ENCODE results near the gene ST6GALNAC2.
A peak's percentile ranks its signal among the peaks of the same experiment; 100 is the strongest.
"Not testable (repeated sequence)": the region's sequence is repeated elsewhere in the genome, so short reads cannot be mapped to it uniquely, and the experiment has no call there.

Gene ST6GALNAC2

DNA sequence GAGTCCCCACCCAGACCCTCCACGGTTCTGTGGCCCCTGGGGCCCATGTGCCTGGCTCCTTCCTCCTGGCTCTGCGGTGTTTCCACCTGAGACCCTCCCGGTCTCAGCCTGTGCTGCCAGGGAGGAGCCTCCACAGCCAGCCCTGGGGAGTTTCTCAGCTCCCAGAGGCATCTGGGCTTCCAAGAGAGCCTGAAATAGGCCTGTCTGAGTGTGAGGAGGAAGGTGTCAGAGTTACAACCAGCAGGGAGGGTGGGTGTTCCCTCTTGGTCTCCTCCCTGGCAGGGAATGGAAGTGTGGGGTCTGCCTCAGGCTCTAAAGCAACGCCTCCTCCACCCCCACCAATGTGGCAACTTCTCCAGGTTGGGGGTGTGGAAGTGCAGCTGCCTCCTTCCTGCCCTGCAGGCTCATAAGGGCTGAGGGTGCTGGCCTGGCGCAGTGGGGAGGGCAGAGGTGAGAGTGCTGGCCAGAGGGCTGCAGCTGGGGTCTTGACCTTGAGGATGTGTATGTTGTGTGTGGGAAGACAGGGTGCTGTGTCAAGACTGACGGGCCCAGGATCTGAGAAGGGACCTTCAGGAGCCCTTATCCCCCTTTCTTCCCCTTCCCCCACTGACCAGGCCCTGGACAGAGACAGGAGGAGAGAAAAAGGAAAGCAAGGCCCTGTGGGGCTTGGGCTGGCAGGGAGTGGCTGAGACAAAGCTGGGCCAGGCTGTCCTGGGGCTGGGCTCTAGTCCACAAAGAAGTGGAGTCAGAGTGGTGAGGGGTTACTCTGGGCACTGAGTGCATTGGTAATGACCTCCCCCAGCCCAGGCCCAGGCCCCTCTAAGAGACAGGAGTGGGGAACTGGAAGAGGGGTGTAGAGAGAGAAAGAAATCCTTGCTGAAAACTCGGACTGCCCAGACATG, 50.6 kb downstream of the ST6GALNAC2 start:
- H3K27me3 ChIP-seq (ENCODE audit: control insufficient read depth, insufficient read depth, low read length), result no peaks in the 10 kb centered on the region
- no peak overlapping the region for H2AFZ ChIP-seq
- H3K9me3 ChIP-seq (ENCODE audit: control insufficient read depth, low read length), result no peaks in the 10 kb centered on the region
- no peak overlapping the region for H3K27ac ChIP-seq
- no peaks in the 10 kb centered on the region for H3K36me3 ChIP-seq (ENCODE audit: control insufficient read depth, insufficient read depth, low read length)
- no peaks in the 10 kb centered on the region for H3K79me2 ChIP-seq
- no peak overlapping the region for H3K4me2 ChIP-seq (ENCODE audit: low read length)
- H3K9ac ChIP-seq, result no peak overlapping the region
- no peak overlapping the region for H3K4me3 ChIP-seq (ENCODE audit: low read depth, low read length)
- TF ChIP-seq, protein P1, sequence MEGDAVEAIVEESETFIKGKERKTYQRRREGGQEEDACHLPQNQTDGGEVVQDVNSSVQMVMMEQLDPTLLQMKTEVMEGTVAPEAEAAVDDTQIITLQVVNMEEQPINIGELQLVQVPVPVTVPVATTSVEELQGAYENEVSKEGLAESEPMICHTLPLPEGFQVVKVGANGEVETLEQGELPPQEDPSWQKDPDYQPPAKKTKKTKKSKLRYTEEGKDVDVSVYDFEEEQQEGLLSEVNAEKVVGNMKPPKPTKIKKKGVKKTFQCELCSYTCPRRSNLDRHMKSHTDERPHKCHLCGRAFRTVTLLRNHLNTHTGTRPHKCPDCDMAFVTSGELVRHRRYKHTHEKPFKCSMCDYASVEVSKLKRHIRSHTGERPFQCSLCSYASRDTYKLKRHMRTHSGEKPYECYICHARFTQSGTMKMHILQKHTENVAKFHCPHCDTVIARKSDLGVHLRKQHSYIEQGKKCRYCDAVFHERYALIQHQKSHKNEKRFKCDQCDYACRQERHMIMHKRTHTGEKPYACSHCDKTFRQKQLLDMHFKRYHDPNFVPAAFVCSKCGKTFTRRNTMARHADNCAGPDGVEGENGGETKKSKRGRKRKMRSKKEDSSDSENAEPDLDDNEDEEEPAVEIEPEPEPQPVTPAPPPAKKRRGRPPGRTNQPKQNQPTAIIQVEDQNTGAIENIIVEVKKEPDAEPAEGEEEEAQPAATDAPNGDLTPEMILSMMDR (IDR thresholded peaks at IDR 0.05), result no peak
- peaks cover 2% of the 10 kb centered on the region for H3K4me1 ChIP-seq

DNA sequence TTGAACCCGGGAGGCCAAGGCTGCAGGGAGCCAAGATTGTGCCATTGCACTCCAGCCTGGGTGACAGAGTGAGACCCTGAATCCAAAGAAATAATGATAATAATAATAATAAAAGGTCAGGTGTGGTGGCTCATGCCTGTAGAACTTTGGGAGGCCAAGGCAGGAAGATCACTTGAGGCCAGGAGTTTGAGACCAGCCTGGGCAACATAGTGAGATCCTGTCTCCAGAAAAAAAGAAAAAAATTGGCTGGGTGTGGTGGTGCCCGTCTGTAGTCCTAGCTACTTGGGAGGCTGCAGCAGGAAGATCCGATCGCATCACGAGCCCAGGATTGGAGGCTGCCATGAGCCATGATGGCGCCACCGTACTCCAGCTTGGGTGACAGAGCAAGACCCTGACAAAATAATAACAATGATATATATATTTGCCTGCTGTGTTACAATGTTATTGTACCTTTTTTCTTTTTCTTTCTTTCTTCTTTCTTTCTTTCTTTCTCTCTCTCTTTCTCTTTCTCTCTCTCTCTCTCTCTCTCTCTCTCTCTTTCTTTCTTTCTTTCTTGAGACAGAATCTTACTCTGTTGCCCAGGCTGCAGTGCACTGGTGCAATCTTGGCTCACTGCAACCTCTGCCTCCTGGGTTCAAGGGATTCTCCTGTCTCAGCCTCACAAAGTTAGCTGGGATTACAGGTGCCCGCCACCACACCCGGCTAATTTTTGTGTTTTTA, 51.9 kb downstream of the ST6GALNAC2 start:
- H3K9me3 ChIP-seq (ENCODE audit: control insufficient read depth, low read length); H3K27ac ChIP-seq; H3K9ac ChIP-seq; H3K27me3 ChIP-seq (ENCODE audit: control insufficient read depth, insufficient read depth, low read length); H3K4me3 ChIP-seq (ENCODE audit: low read depth, low read length); H2AFZ ChIP-seq; H3K4me2 ChIP-seq (ENCODE audit: low read length); H3K79me2 ChIP-seq; H3K4me1 ChIP-seq; H3K36me3 ChIP-seq (ENCODE audit: control insufficient read depth, insufficient read depth, low read length): not testable (repeated sequence)

DNA sequence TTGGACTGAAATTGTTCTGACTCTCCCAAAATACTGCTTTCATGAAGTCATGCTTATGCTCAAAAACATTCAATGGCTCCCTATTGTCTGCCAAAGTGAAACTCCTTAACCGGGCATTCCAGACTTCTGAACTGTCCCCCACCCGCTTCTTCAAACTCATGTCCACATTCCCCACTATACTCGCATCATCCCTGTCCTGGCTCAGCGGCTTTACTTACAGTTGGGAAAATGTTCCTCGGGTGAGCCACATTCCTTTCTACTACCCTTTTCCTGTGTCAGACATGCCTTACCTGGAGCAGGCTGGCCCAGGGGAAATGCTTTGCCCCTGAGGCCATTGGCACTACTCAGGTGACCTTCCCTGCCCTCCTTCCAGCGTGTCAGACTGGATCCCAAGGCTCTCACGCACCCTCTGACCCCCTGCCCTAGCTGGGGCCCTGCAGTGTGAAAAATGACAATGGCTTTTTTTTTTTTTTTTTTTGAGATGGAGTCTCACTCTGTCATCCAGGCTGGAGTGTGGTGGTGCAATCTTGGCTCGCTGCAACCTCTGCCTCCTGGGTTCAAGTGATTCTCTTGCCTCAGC, 53.5 kb downstream of the ST6GALNAC2 start:
- no peak overlapping the region for H2AFZ ChIP-seq
- TF ChIP-seq, protein P1 (IDR thresholded peaks at IDR 0.05), result no peak
- H3K4me1 ChIP-seq, result peaks cover 2% of the 10 kb centered on the region
- H3K4me3 ChIP-seq (ENCODE audit: low read depth, low read length), result no peak overlapping the region
- H3K4me2 ChIP-seq (ENCODE audit: low read length), result no peak overlapping the region
- H3K79me2 ChIP-seq, result no peaks in the 10 kb centered on the region
- H3K27ac ChIP-seq, result no peak overlapping the region
- no peaks in the 10 kb centered on the region for H3K27me3 ChIP-seq (ENCODE audit: control insufficient read depth, insufficient read depth, low read length)
- H3K9me3 ChIP-seq (ENCODE audit: control insufficient read depth, low read length), result no peaks in the 10 kb centered on the region
- H3K36me3 ChIP-seq (ENCODE audit: control insufficient read depth, insufficient read depth, low read length), result no peaks in the 10 kb centered on the region
- no peak overlapping the region for H3K9ac ChIP-seq

DNA sequence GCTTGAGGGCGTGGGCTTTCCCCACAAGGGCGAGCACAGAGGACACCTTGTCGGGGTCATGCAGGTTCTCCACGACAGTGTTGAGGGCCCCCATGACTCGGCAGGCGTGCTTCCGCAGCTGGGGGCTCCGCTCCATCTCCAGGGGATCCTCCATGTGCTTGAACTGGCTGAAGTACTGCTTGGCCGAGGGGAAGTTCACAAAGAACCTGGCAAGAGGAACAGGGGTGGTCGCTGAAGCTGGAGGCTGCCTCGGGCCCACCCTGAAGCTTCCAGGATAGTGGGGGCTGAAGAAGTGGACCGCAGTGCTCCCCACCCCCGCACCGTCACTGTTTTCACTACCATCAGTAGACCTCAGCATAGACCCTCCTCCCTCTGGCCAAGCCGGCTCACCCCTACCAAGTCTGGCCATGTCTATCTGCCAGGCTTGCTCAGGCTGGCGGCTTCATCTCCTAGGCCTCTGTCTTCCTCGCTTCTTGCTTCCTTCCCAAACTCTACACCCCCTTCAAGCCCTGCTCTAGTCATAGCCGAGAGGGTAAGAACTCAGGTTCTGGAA, 54.1 kb downstream of the ST6GALNAC2 start:
- Histone ChIP-seq H3K4me3 (ENCODE audit: low read depth, low read length) (no peak overlapping the region), H3K4me2 (ENCODE audit: low read length) (no peak overlapping the region), H3K27me3 (ENCODE audit: control insufficient read depth, insufficient read depth, low read length) (no peaks in the 10 kb centered on the region), H3K9me3 (ENCODE audit: control insufficient read depth, low read length) (no peaks in the 10 kb centered on the region), H3K36me3 (ENCODE audit: control insufficient read depth, insufficient read depth, low read length) (no peaks in the 10 kb centered on the region), H3K27ac (peak overlapping the region; percentile 81), H3K79me2 (no peaks in the 10 kb centered on the region), H3K4me1 (peaks cover 2% of the 10 kb centered on the region), H3K9ac (no peak overlapping the region), H2AFZ (no peak overlapping the region)
- TF ChIP-seq, protein P1 (IDR thresholded peaks at IDR 0.05), result no peak

Measured in parathyroid adenoma (tissue), 2 donors.